ENCODE measurements around the gene MISP3.

GRCh38 chr19:14088634-14089411 lies 16.2 kb downstream of the MISP3 start:
- TF ChIP-seq, protein P1, sequence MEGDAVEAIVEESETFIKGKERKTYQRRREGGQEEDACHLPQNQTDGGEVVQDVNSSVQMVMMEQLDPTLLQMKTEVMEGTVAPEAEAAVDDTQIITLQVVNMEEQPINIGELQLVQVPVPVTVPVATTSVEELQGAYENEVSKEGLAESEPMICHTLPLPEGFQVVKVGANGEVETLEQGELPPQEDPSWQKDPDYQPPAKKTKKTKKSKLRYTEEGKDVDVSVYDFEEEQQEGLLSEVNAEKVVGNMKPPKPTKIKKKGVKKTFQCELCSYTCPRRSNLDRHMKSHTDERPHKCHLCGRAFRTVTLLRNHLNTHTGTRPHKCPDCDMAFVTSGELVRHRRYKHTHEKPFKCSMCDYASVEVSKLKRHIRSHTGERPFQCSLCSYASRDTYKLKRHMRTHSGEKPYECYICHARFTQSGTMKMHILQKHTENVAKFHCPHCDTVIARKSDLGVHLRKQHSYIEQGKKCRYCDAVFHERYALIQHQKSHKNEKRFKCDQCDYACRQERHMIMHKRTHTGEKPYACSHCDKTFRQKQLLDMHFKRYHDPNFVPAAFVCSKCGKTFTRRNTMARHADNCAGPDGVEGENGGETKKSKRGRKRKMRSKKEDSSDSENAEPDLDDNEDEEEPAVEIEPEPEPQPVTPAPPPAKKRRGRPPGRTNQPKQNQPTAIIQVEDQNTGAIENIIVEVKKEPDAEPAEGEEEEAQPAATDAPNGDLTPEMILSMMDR (IDR thresholded peaks at IDR 0.05), result no peak
- no peak for TF ChIP-seq POLR2A (IDR thresholded peaks at IDR 0.05)
